DOHH2 (cell line): Measurements from ENCODE around the gene CNOT4.

Source experiments
- H3F3A ChIP-seq: fragments of 200-600 bp; sonication (generic), shearing (Covaris generic); 2 replicates; pipeline ENCODE4 v1.6.0; 2016; ENCODE audit warnings: antibody characterized with exemption, mild to moderate bottlenecking; ENCODE audit not compliant: control insufficient read depth, insufficient read depth
- H3K27ac ChIP-seq: fragments of 200-600 bp; sonication (generic); 2 replicates; pipeline ENCODE4 v1.5.1; 2014; ENCODE audit warnings: low read depth, mild to moderate bottlenecking, low read length, moderate library complexity
- H3K27me3 ChIP-seq: fragments of 200-600 bp; sonication (generic); 2 replicates; pipeline ENCODE4 v1.6.1; 2014; ENCODE audit warnings: mild to moderate bottlenecking, low read length, mixed read lengths; ENCODE audit not compliant: control insufficient read depth
- H3K36me3 ChIP-seq: fragments of 200-600 bp; sonication (generic); 2 replicates; pipeline ENCODE4 v1.6.1; 2014; ENCODE audit warnings: mild to moderate bottlenecking, low read length, moderate library complexity, mixed read lengths; ENCODE audit not compliant: control insufficient read depth
- H3K4me1 ChIP-seq: fragments of 200-600 bp; sonication (generic); 2 replicates; pipeline ENCODE4 v1.6.1; 2014; ENCODE audit warnings: mild to moderate bottlenecking, low read length, mixed read lengths; ENCODE audit not compliant: control insufficient read depth
- H3K4me2 ChIP-seq: fragments of 200-600 bp; sonication (generic); 2 replicates; pipeline ENCODE4 v1.6.0; 2014; ENCODE audit warnings: mild to moderate bottlenecking, low read length, moderate library complexity
- H3K4me3 ChIP-seq: fragments of 200-600 bp; sonication (generic); 2 replicates; pipeline ENCODE4 v1.5.1; 2014; ENCODE audit warnings: mild to moderate bottlenecking, low read length, mixed read lengths
- H3K79me2 ChIP-seq: fragments of 200-600 bp; sonication (generic); 2 replicates; pipeline ENCODE4 v1.6.1; 2014; ENCODE audit warnings: mild to moderate bottlenecking, low read length, mixed read lengths; ENCODE audit not compliant: control insufficient read depth
- H3K9me2 ChIP-seq: fragments of 200-600 bp; sonication (generic); replicated peaks from 2 replicates; pipeline ENCODE4 v1.6.1; 2014; ENCODE audit warnings: mild to moderate bottlenecking, low read length, mixed read lengths; ENCODE audit not compliant: control insufficient read depth
- H3K9me3 ChIP-seq: fragments of 200-600 bp; sonication (generic); 2 replicates; pipeline ENCODE4 v1.6.1; 2014; ENCODE audit warnings: antibody characterized with exemption, low read length, mixed read lengths; ENCODE audit not compliant: control insufficient read depth, insufficient read depth
- H4K20me1 ChIP-seq: fragments of 200-600 bp; sonication (generic); 2 replicates; pipeline ENCODE4 v1.6.0; 2014; ENCODE audit warnings: low read depth, mild to moderate bottlenecking, antibody characterized with exemption, low read length, moderate library complexity; ENCODE audit not compliant: control insufficient read depth, insufficient read depth
- EZH2phosphoT487 ChIP-seq: fragments of 200-600 bp; sonication (generic); IDR thresholded peaks from 2 replicates; pipeline ENCODE4 v1.6.1; 2017; ENCODE audit warnings: borderline replicate concordance, mild to moderate bottlenecking, antibody characterized with exemption, low read length, moderate library complexity, mixed read lengths
- TF ChIP-seq, protein P1 (sequence below): fragments of 200-600 bp; sonication (generic); IDR thresholded peaks from one replicate; pipeline ENCODE4 v1.5.1; 2014; ENCODE audit warnings: antibody characterized with exemption, mild to moderate bottlenecking, low read depth, low read length; ENCODE audit not compliant: poor library complexity, severe bottlenecking

The CNOT4 gene

DNA sequence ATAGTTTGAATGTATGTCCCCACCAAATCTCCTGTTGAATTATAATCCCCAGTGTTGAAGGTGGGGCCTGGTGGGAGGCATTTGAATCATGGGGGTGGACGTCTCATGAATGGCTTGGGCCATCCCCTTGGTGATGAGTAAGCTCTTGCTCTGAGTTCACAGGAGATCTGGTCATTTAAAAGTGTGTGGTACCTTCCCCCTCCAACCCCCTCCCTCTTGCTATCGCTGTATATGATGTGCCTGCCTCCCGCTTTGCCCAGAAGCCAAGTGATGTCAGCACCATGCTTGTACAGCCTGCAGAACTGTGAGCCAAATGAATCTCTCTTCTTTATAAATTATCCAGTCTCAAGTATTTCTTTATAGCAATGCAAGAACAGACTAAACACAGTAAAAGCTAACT, 103.0 kb downstream of the CNOT4 start:
- Histone ChIP-seq H3K79me2 (no peaks in the 10 kb centered on the region), H3K4me1 (no peaks in the 10 kb centered on the region), H4K20me1 (no peaks in the 10 kb centered on the region), H3K27me3 (no peaks in the 10 kb centered on the region), H3F3A (peaks cover under 1% of the 10 kb centered on the region; the same call in 1 of the 2 replicates), H3K36me3 (peaks cover 19% of the 10 kb centered on the region), H3K9me3 (no peaks in the 10 kb centered on the region), H3K9me2 (no peaks in the 10 kb centered on the region), H3K4me2 (no peak overlapping the region), H3K4me3 (no peak overlapping the region), H3K27ac (no peak overlapping the region)
- TF ChIP-seq, protein P1, sequence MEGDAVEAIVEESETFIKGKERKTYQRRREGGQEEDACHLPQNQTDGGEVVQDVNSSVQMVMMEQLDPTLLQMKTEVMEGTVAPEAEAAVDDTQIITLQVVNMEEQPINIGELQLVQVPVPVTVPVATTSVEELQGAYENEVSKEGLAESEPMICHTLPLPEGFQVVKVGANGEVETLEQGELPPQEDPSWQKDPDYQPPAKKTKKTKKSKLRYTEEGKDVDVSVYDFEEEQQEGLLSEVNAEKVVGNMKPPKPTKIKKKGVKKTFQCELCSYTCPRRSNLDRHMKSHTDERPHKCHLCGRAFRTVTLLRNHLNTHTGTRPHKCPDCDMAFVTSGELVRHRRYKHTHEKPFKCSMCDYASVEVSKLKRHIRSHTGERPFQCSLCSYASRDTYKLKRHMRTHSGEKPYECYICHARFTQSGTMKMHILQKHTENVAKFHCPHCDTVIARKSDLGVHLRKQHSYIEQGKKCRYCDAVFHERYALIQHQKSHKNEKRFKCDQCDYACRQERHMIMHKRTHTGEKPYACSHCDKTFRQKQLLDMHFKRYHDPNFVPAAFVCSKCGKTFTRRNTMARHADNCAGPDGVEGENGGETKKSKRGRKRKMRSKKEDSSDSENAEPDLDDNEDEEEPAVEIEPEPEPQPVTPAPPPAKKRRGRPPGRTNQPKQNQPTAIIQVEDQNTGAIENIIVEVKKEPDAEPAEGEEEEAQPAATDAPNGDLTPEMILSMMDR = no peak
- TF ChIP-seq EZH2phosphoT487 = no peak

DNA sequence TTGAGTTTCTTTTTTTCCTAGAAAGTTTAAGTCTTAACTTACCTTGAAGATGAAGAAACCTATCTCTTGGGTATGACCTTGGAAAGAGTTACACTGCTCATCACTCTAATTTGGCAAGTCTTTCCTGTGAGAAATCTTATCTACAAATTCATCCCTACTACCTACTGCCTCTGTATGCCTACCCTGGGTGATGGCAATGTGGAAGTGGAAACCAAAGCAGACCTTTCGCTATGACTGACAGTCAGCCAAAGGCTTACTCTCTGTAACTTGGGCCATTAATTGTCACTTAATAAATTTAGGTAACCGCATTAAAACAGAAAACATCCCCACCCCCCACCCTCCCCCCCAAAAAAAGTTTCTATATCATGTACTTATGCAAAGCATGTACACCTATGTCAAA, 103.9 kb downstream of the CNOT4 start:
- no peak overlapping the region for H3K4me2 ChIP-seq
- no peaks in the 10 kb centered on the region for H3K27me3 ChIP-seq
- no peaks in the 10 kb centered on the region for H4K20me1 ChIP-seq
- H3K4me3 ChIP-seq = no peak overlapping the region
- no peaks in the 10 kb centered on the region for H3K4me1 ChIP-seq
- no peaks in the 10 kb centered on the region for H3F3A ChIP-seq
- no peaks in the 10 kb centered on the region for H3K9me2 ChIP-seq
- no peak overlapping the region for H3K27ac ChIP-seq
- H3K36me3 ChIP-seq = peaks cover 12% of the 10 kb centered on the region; the same call in 1 of the 2 replicates
- H3K9me3 ChIP-seq = no peaks in the 10 kb centered on the region
- H3K79me2 ChIP-seq = no peaks in the 10 kb centered on the region
- no peak for TF ChIP-seq EZH2phosphoT487
- TF ChIP-seq, protein P1 = no peak

DNA sequence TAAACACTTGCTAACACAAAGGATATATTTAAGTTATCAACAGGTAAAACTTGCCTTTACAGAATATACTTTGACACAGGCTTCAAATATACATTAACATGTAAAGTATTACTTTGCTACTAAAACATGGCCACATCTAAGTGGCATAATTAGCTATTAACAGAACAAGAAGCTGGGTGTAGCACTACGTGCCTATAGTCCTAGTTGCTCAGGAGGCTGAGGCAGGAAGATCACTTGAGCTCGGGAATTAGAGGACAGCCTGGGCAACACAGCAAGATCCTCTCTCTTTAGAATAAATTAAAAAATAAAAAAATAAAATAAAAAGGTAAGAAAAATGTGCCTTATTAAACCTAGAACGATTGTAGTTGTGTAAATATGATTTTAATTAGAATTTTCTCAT, 106.6 kb downstream of the CNOT4 start:
- TF ChIP-seq, protein P1 = no peak
- no peak for TF ChIP-seq EZH2phosphoT487
- Histone ChIP-seq H3K4me2 (no peak overlapping the region), H3K79me2 (no peaks in the 10 kb centered on the region), H3K27me3 (no peaks in the 10 kb centered on the region), H3K4me3 (no peak overlapping the region), H3K9me3 (no peaks in the 10 kb centered on the region), H3K9me2 (no peaks in the 10 kb centered on the region), H3K36me3 (no peaks in the 10 kb centered on the region), H3K27ac (no peak overlapping the region), H4K20me1 (peaks cover 2% of the 10 kb centered on the region; the same call in 1 of the 2 replicates), H3F3A (no peaks in the 10 kb centered on the region), H3K4me1 (no peaks in the 10 kb centered on the region)
